H1 (cell line): Measurements from ENCODE around the gene VASH1. TPM values are rescaled to one million over a fixed set of nuclear protein-coding genes. Genes with fewer than 3 reads are reported as not detected.
A peak's percentile ranks its signal among the peaks of the same experiment; 100 is the strongest.

Experiments
- CTCF ChIA-PET: fragments of 300-600 bp; sonication (Branson Sonifier 250); formaldehyde crosslinking; loops from one replicate; lab custom pipeline; 2021; ENCODE audit not compliant: partially characterized antibody; lab: Charles Lee
- POLR2A ChIA-PET: fragments of 300-600 bp; sonication (Branson Sonifier 250); formaldehyde crosslinking; loops from one replicate; lab custom pipeline; 2021; ENCODE audit warnings: inconsistent platforms; ENCODE audit not compliant: partially characterized antibody; lab: Charles Lee
- DNase-seq, 2 experiments: peaks; one replicate each; pipeline versions ENCODE4 v3.0.0 to v3.0.0-alpha.2; 2010 to 2022; ENCODE audit warnings: low spot score in 2 of 2, low read depth in 1 of 2, mixed read lengths in 1 of 2
- FAIRE-seq: peaks from 2 replicates; lab custom pipeline; 2011; peaks lifted over from hg19 to GRCh38; lab: Jason Lieb, UNC
- H2AFZ ChIP-seq: 2 replicates; pipeline ENCODE4 v1.8.1; 2012; ENCODE audit warnings: low read length, inconsistent platforms
- H2AK5ac ChIP-seq: 2 replicates; pipeline ENCODE4 v1.6.1; 2013; ENCODE audit warnings: low read depth, low read length
- H2BK120ac ChIP-seq: replicated peaks from 2 replicates; pipeline ENCODE3; 2013; ENCODE audit warnings: low read depth, low read length, inconsistent platforms
- H2BK12ac ChIP-seq: 2 replicates; pipeline ENCODE4 v1.6.1; 2013; ENCODE audit warnings: low read depth, low read length
- H2BK15ac ChIP-seq: 2 replicates; pipeline ENCODE4 v1.6.1; 2013; ENCODE audit warnings: low read length
- H2BK20ac ChIP-seq: 2 replicates; pipeline ENCODE4 v1.6.1; 2013; ENCODE audit warnings: low read length
- H2BK5ac ChIP-seq: 2 replicates; pipeline ENCODE4 v1.6.1; 2013; ENCODE audit warnings: low read depth, low read length
- H3K14ac ChIP-seq: 2 replicates; pipeline ENCODE4 v1.6.1; 2013; ENCODE audit warnings: inconsistent platforms; ENCODE audit not compliant: insufficient read length
- H3K18ac ChIP-seq: 2 replicates; pipeline ENCODE4 v1.6.1; 2013; ENCODE audit warnings: low read length; ENCODE audit errors: extremely low read depth
- H3K23ac ChIP-seq: 2 replicates; pipeline ENCODE4 v1.6.1; 2013; ENCODE audit warnings: inconsistent platforms; ENCODE audit not compliant: insufficient read length
- H3K23me2 ChIP-seq: 2 replicates; pipeline ENCODE4 v1.6.1; 2013; ENCODE audit warnings: low read depth, low read length
- H3K27ac ChIP-seq: 2 replicates; pipeline ENCODE4 v1.6.1; 2011; ENCODE audit warnings: low read depth, low read length, inconsistent platforms
- H3K27me3 ChIP-seq, 4 experiments: replicated peaks in 1 of 4; 1 replicate in 1 of 4; 2 replicates in 3 of 4; pipeline versions ENCODE4 v1.6.1 to v1.8.1; 2011 to 2013; ENCODE audit warnings: low read length in 3 of 4, mild to moderate bottlenecking in 3 of 4, inconsistent platforms in 2 of 4, mixed read lengths in 2 of 4, moderate library complexity in 1 of 4; ENCODE audit not compliant: control insufficient read depth in 3 of 4, insufficient read depth in 3 of 4; ENCODE audit errors: extremely low read depth in 1 of 4
- H3K36me3 ChIP-seq, 4 experiments: 2 replicates each; pipeline versions ENCODE4 v1.6.1 to v1.8.1; 2011 to 2013; ENCODE audit warnings: mild to moderate bottlenecking in 4 of 4, low read length in 3 of 4, moderate library complexity in 2 of 4, control low read depth in 1 of 4, inconsistent platforms in 1 of 4; ENCODE audit not compliant: insufficient read depth in 4 of 4, control insufficient read depth in 2 of 4
- H3K4ac ChIP-seq: replicated peaks from 2 replicates; pipeline ENCODE3; 2013; ENCODE audit warnings: low read length, low read depth, mixed read lengths, inconsistent platforms; ENCODE audit not compliant: insufficient read length
- H3K4me1 ChIP-seq, 4 experiments: replicated peaks in 1 of 4; 1 replicate in 1 of 4; 2 replicates in 3 of 4; pipeline versions ENCODE4 v1.6.1 to v1.8.1; 2011 to 2013; ENCODE audit warnings: low read length in 3 of 4, inconsistent platforms in 2 of 4, mixed read lengths in 1 of 4; ENCODE audit not compliant: insufficient read depth in 4 of 4, control insufficient read depth in 3 of 4
- H3K4me2 ChIP-seq, 2 experiments: 2 replicates each; pipeline versions ENCODE4 v1.6.1 to v1.8.1; 2011 to 2013; ENCODE audit warnings: low read depth in 2 of 2, low read length in 2 of 2, control low read depth in 1 of 2, inconsistent platforms in 1 of 2, mild to moderate bottlenecking in 1 of 2; ENCODE audit not compliant: insufficient read depth in 1 of 2
- H3K4me3 ChIP-seq, 4 experiments: fragments of 200-600, 300-600 bp in 1 of 4; sonication (generic), shearing (Covaris generic), sonication (Bioruptor Twin) in 1 of 4; 2 replicates each; pipeline versions ENCODE4 v1.5.1 to v1.8.1; 2011 to 2016; ENCODE audit warnings: low read length in 4 of 4, low read depth in 3 of 4, control low read depth in 2 of 4, inconsistent platforms in 2 of 4, mild to moderate bottlenecking in 2 of 4, mixed read lengths in 1 of 4, moderate library complexity in 1 of 4; ENCODE audit not compliant: insufficient read depth in 2 of 4; ENCODE audit errors: extremely low read depth in 1 of 4
- H3K56ac ChIP-seq: replicated peaks from 2 replicates; pipeline ENCODE3; 2013; ENCODE audit warnings: low read depth, mild to moderate bottlenecking, mixed read lengths, low read length, inconsistent platforms; ENCODE audit not compliant: insufficient read length
- H3K79me1 ChIP-seq: 2 replicates; pipeline ENCODE4 v1.6.1; 2013; ENCODE audit warnings: low read depth, low read length, control low read depth
- H3K79me2 ChIP-seq, 2 experiments: 2 replicates each; pipeline versions ENCODE4 v1.6.1 to v1.8.1; 2012 to 2013; ENCODE audit warnings: low read length in 2 of 2, mild to moderate bottlenecking in 2 of 2, inconsistent platforms in 1 of 2; ENCODE audit not compliant: insufficient read depth in 2 of 2, control insufficient read depth in 1 of 2
- H3K9ac ChIP-seq, 4 experiments: replicated peaks in 1 of 4; 1 replicate in 1 of 4; 2 replicates in 3 of 4; pipeline versions ENCODE4 v1.6.1 to v1.8.1; 2011 to 2013; ENCODE audit warnings: low read depth in 3 of 4, low read length in 3 of 4, control low read depth in 2 of 4, mild to moderate bottlenecking in 2 of 4, moderate library complexity in 2 of 4, inconsistent platforms in 1 of 4; ENCODE audit errors: extremely low read depth in 1 of 4
- H3K9me3 ChIP-seq, 2 experiments: 2 replicates each; pipeline versions ENCODE4 v1.6.1 to v1.8.1; 2012 to 2013; ENCODE audit warnings: mild to moderate bottlenecking in 2 of 2, moderate library complexity in 2 of 2, control low read depth in 1 of 2, inconsistent platforms in 1 of 2, low read depth in 1 of 2, low read length in 1 of 2, mixed read lengths in 1 of 2; ENCODE audit not compliant: insufficient read depth in 2 of 2
- H4K20me1 ChIP-seq, 2 experiments: replicated peaks in 1 of 2; 2 replicates each; pipeline versions ENCODE3 to v1.8.1; 2011 to 2013; ENCODE audit warnings: inconsistent platforms in 2 of 2, low read length in 2 of 2, mild to moderate bottlenecking in 1 of 2; ENCODE audit not compliant: insufficient read depth in 2 of 2, control insufficient read depth in 1 of 2
- H4K5ac ChIP-seq: 2 replicates; pipeline ENCODE4 v1.6.1; 2013; ENCODE audit warnings: low read length, low read depth, mixed read lengths, inconsistent platforms; ENCODE audit not compliant: insufficient read length
- H4K8ac ChIP-seq: 2 replicates; pipeline ENCODE4 v1.8.0; 2013; ENCODE audit warnings: mild to moderate bottlenecking, moderate library complexity, low read length, inconsistent platforms; ENCODE audit not compliant: insufficient read depth; ENCODE audit errors: extremely low read depth
- H4K91ac ChIP-seq: replicated peaks from 2 replicates; pipeline ENCODE3; 2013; ENCODE audit warnings: low read length, mixed read lengths, inconsistent platforms; ENCODE audit not compliant: insufficient read length
- ATF3 ChIP-seq: IDR thresholded peaks from 2 replicates; pipeline ENCODE4 v1.6.1; 2011; ENCODE audit warnings: low read depth, mild to moderate bottlenecking, low read length; ENCODE audit not compliant: insufficient read depth
- NANOG ChIP-seq: IDR thresholded peaks from 2 replicates; pipeline ENCODE4 v1.6.1; 2011; ENCODE audit warnings: low read length, low read depth, mild to moderate bottlenecking, inconsistent platforms; ENCODE audit not compliant: insufficient read depth, poor library complexity, severe bottlenecking
- PHF8 ChIP-seq: fragments of 200-600 bp; sonication (generic); conservative IDR thresholded peaks from 2 replicates; pipeline ENCODE4 v1.7.1; 2012; ENCODE audit warnings: low read depth, mild to moderate bottlenecking, inconsistent platforms, low read length, moderate library complexity
- SAP30 ChIP-seq: fragments of 300-600 bp; sonication (generic); IDR thresholded peaks from 2 replicates; pipeline ENCODE4 v1.7.1; 2012; ENCODE audit warnings: low read length, moderate library complexity, mild to moderate bottlenecking, inconsistent platforms; ENCODE audit not compliant: insufficient read depth, insufficient replicate concordance
- SIX5 ChIP-seq: IDR thresholded peaks from 2 replicates; pipeline ENCODE4 v1.6.1; 2011; ENCODE audit warnings: mild to moderate bottlenecking, low read depth, low read length
- WGBS, 2 experiments: shearing (Covaris generic) in 1 of 2; methylation state at CpG; one replicate each; pipeline versions ENCODE4 v1.1.6 to v1.1.7; 2013 to 2015; ENCODE audit warnings: low lambda C conversion rate in 2 of 2, mixed read lengths in 2 of 2, inconsistent platforms in 1 of 2, low coverage in 1 of 2, missing lambda C conversion rate in 1 of 2; ENCODE audit not compliant: insufficient replicate concordance in 2 of 2, insufficient coverage in 1 of 2, insufficient read length in 1 of 2; ENCODE audit errors: extremely low coverage in 1 of 2, missing lambda C conversion rate in 1 of 2; 5-methylcytosine and 5-hydroxymethylcytosine counted together
- polyA plus RNA-seq, 7 experiments: library from polyadenylated mRNA; depleted of rRNA in 3 of 7; stranded (reverse) in 5 of 7; unstranded in 2 of 7; fragments of >200 nt in 5 of 7; fragments of 200-250 nt in 2 of 7; gene quantifications; 1 replicate in 5 of 7; 2 replicates in 1 of 7; 4 replicates in 1 of 7; pipeline versions ENCODE4 v1.2.1 to v1.2.3, GENCODE V29; 2011 to 2013; ENCODE audit warnings: missing spikeins in 2 of 7, mixed read lengths in 2 of 7
- total RNA-seq: library from RNA; stranded (reverse); fragmentation: NEBNext Ultra II Directional; extraction: Animal tissue kit (Norgen Biotek cat#: 25700); gene quantifications from 2 replicates; pipeline ENCODE4 v1.2.1, GENCODE V29; 2021

Gene VASH1
- total and polyA plus RNA-seq, 2 of the 8 experiments (the other 6 are each of a cell fraction or from before 2014, with no cell fraction given) = 3.1 to 6.4 TPM

DNA sequence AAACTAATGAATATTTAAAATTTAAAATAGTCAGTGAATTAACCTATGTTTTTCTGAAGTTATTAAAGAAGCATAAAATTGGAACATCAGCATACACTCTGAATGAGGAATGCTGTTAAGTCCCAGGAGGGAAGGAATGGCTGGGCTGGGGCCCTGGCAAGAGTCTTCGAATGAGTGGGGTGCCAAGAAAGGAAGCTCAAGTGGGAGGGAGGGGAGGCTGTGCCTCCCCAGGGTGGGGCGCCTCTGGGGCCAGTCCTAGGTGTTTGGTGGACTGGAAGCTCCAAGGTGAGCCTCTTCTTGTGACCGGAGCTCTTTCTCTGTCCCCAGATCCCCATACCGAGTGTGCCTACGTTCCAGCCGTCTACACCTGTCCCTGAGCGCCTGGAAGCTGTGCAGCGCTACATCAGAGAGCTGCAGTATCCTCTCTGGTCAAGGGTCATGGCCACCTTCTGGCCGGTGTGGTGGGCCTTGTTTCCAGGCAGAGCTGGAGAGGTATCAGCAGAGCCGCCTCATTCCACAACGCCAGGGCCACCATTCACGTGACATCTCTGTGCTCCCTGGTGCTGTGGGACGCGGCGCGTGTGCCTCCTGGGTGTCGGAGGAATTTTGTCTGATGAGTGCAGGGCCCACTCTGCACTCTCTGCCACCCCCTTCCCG, 8.5 kb downstream of the VASH1 start:
- Histone ChIP-seq H3K18ac (no peak overlapping the region), H4K5ac (no peak overlapping the region), H4K91ac (peak overlapping the region; percentile 40), H3K27me3 (peaks cover 0 to 5% (median 2%) of the 10 kb centered on the region in 4 experiments; a peak in 3 of 7 replicates), H4K8ac (no peak overlapping the region), H2BK120ac (no peak overlapping the region), H3K4me1 (peaks cover 0 to 23% (median 19%) of the 10 kb centered on the region in 4 experiments; a peak in 5 of 7 replicates), H2BK15ac (0 out of 2 replicates have a peak overlapping the region, but pooled peaks have one; percentile 46), H3K9me3 (no peaks in the 10 kb centered on the region; a peak in 1 of 4 replicates), H3K56ac (no peak overlapping the region), H3K14ac (no peak overlapping the region), H3K9ac (no peak overlapping the region), H3K4me2 (no peak overlapping the region), H3K27ac (no peak overlapping the region), H2BK5ac (no peak overlapping the region), H3K23ac (no peak overlapping the region), H2AK5ac (no peak overlapping the region), H2AFZ (no peak overlapping the region), H3K4me3 (no peak overlapping the region), H3K23me2 (no peaks in the 10 kb centered on the region; the same call in 1 of the 2 replicates), H2BK20ac (no peak overlapping the region), H3K79me2 (no peaks in the 10 kb centered on the region), H3K79me1 (no peaks in the 10 kb centered on the region), H4K20me1 (no peaks in the 10 kb centered on the region), H2BK12ac (peak overlapping the region; percentile 84; the same call in 1 of the 2 replicates), H3K36me3 (no peaks in the 10 kb centered on the region), H3K4ac (no peak overlapping the region)
- no peak for TF ChIP-seq PHF8
- no peak for TF ChIP-seq NANOG
- TF ChIP-seq SAP30 = no peak
- no peak for TF ChIP-seq ATF3
- no peak for TF ChIP-seq SIX5
- ChIA-PET POLR2A (interaction anchor here (0.6 to 3.3 kb wide), 4 partner anchors 8 to 57 kb away, joined by 3 to 20 read pairs (median 4); partner anchors contain the start of gene VASH1), CTCF (interaction anchor here (0.6 to 9.2 kb wide), 12 partner anchors 9 to 299 kb away, joined by 3 to 128 read pairs (median 6); no protein-coding TSS in a partner anchor)
- peak in 1 of 2 experiments; percentile 40 for DNase-seq
- FAIRE-seq = no peak
- 84% methylated on average over 18 of the region's 18 CpGs; no CpG with 5 or more reads in 1 of the 2 experiments for WGBS, 2 experiments
